Endodermal cell (in vitro differentiated cells): Measurements from ENCODE around the gene CTIF. TPM values are rescaled to one million over a fixed set of nuclear protein-coding genes. Genes with fewer than 3 reads are reported as not detected.

ENCODE experiments used
- DNase-seq: peaks from one replicate; pipeline ENCODE4 v3.0.0-alpha.2; 2017
- H3K27ac ChIP-seq: 2 replicates; pipeline ENCODE4 v1.5.1; 2013; ENCODE audit warnings: mild to moderate bottlenecking, low read depth, low read length, moderate library complexity
- H3K27me3 ChIP-seq: 2 replicates; pipeline ENCODE4 v1.6.1; 2013; ENCODE audit warnings: mild to moderate bottlenecking, low read length, moderate library complexity; ENCODE audit not compliant: insufficient read depth, control insufficient read depth, poor library complexity, severe bottlenecking
- H3K36me3 ChIP-seq: 2 replicates; pipeline ENCODE4 v1.7.0; 2013; ENCODE audit warnings: mild to moderate bottlenecking, low read length, moderate library complexity; ENCODE audit not compliant: control insufficient read depth, insufficient read depth
- H3K4me1 ChIP-seq: one replicate; pipeline ENCODE4 v1.7.0; 2013; ENCODE audit warnings: low read length; ENCODE audit not compliant: control insufficient read depth, insufficient read depth
- H3K4me3 ChIP-seq: 2 replicates; pipeline ENCODE4 v1.5.1; 2013; ENCODE audit warnings: mild to moderate bottlenecking, low read length, moderate library complexity
- H3K9ac ChIP-seq: 2 replicates; pipeline ENCODE4 v1.6.1; 2013; ENCODE audit warnings: mild to moderate bottlenecking, low read length, moderate library complexity; ENCODE audit not compliant: poor library complexity, severe bottlenecking; ENCODE audit errors: extremely low read depth
- H3K9me3 ChIP-seq: 2 replicates; pipeline ENCODE4 v1.6.1; 2013; ENCODE audit warnings: mild to moderate bottlenecking, low read length, moderate library complexity; ENCODE audit not compliant: control insufficient read depth
- H3K27ac Mint-ChIP-seq: 2 replicates; pipeline ENCODE4 v1.8.0; 2020; ENCODE audit warnings: mixed read lengths
- H3K27me3 Mint-ChIP-seq: 2 replicates; pipeline ENCODE4 v1.8.0; 2021; ENCODE audit warnings: mild to moderate bottlenecking, mixed read lengths; ENCODE audit not compliant: insufficient read depth
- H3K36me3 Mint-ChIP-seq: 2 replicates; pipeline ENCODE4 v1.8.0; 2020; ENCODE audit warnings: low read depth, mixed read lengths
- H3K4me1 Mint-ChIP-seq: 2 replicates; pipeline ENCODE4 v1.8.0; 2020; ENCODE audit warnings: mixed read lengths
- H3K4me3 Mint-ChIP-seq: 2 replicates; pipeline ENCODE4 v1.8.0; 2020; ENCODE audit warnings: mild to moderate bottlenecking, moderate library complexity, mixed read lengths
- H3K9me3 Mint-ChIP-seq: 2 replicates; pipeline ENCODE4 v1.8.0; 2020; ENCODE audit warnings: mild to moderate bottlenecking, mixed read lengths
- CTCF ChIP-seq: fragments of 200-600 bp; sonication (generic); conservative IDR thresholded peaks from 2 replicates; pipeline ENCODE4 v1.5.0; 2021; ENCODE audit warnings: antibody characterized with exemption, mild to moderate bottlenecking
- WGBS, 2 experiments: methylation state at CpG; one replicate each; pipeline versions ENCODE4 v1.1.5 to v1.1.7; 2013; ENCODE audit warnings: missing lambda C conversion rate in 2 of 2, mixed read lengths in 1 of 2; ENCODE audit not compliant: insufficient coverage in 1 of 2, insufficient read length in 1 of 2; 5-methylcytosine and 5-hydroxymethylcytosine counted together
- total RNA-seq, 2 donors: library from RNA; stranded (reverse); fragmentation: NEBNext Ultra II Directional in 1 of 2; extraction: Animal tissue kit (Norgen Biotek cat#: 25700) in 1 of 2; gene quantifications; 2 replicates in 1 of 2; 3 replicates in 1 of 2; pipeline ENCODE4 v1.2.1, GENCODE V29; 2021

Gene CTIF
- total RNA-seq, 2 donors from 2014 or later, result 33.8 to 41.6 TPM

GRCh38 chr18:48543228-48543627 is 4.4 kb downstream of the CTIF start:
- peaks cover 29% of the 10 kb centered on the region for H3K4me1 ChIP-seq
- H3K4me3 ChIP-seq, result no peak overlapping the region
- no peaks in the 10 kb centered on the region for H3K9me3 ChIP-seq
- no peaks in the 10 kb centered on the region for H3K27me3 ChIP-seq
- H3K9me3 Mint-ChIP-seq, result no peaks in the 10 kb centered on the region
- H3K9ac ChIP-seq, result no peak overlapping the region
- peaks cover 5% of the 10 kb centered on the region for H3K36me3 ChIP-seq
- H3K27ac Mint-ChIP-seq, result peak overlapping the region; percentile 86
- H3K27me3 Mint-ChIP-seq, result no peaks in the 10 kb centered on the region
- peaks cover 62% of the 10 kb centered on the region for H3K4me1 Mint-ChIP-seq
- DNase-seq, result peak; percentile 94
- no peak for TF ChIP-seq CTCF
- no peak overlapping the region for H3K27ac ChIP-seq
- H3K36me3 Mint-ChIP-seq, result no peaks in the 10 kb centered on the region
- WGBS, 2 experiments, result 15 to 21% methylated on average over 4 to 8 of the region's 8 CpGs
- H3K4me3 Mint-ChIP-seq, result no peak overlapping the region

GRCh38 chr18:48544116-48544515 is 5.3 kb downstream of the CTIF start:
- Mint-ChIP-seq H3K4me3 (no peak overlapping the region), H3K36me3 (peaks cover 5% of the 10 kb centered on the region), H3K27me3 (no peaks in the 10 kb centered on the region), H3K27ac (no peak overlapping the region), H3K4me1 (peaks cover 71% of the 10 kb centered on the region), H3K9me3 (no peaks in the 10 kb centered on the region)
- Histone ChIP-seq H3K36me3 (peaks cover 10% of the 10 kb centered on the region), H3K9ac (no peak overlapping the region), H3K4me1 (peaks cover 34% of the 10 kb centered on the region), H3K9me3 (no peaks in the 10 kb centered on the region), H3K4me3 (no peak overlapping the region), H3K27ac (no peak overlapping the region), H3K27me3 (no peaks in the 10 kb centered on the region)
- WGBS, 2 experiments, result 94 to 99% methylated on average over 2 to 3 of the region's 3 CpGs
- TF ChIP-seq CTCF, result no peak
- DNase-seq, result no peak

GRCh38 chr18:48544661-48545415 is 6.0 kb downstream of the CTIF start:
- Mint-ChIP-seq H3K4me3 (no peak overlapping the region), H3K27me3 (no peaks in the 10 kb centered on the region)

More at GRCh38 chr18:48544661-48545415, 6.0 kb downstream of the CTIF start:
- H3K4me1 ChIP-seq, result peaks cover 34% of the 10 kb centered on the region
- H3K27me3 ChIP-seq, result no peaks in the 10 kb centered on the region
- no peak for TF ChIP-seq CTCF
- Mint-ChIP-seq H3K4me1 (peaks cover 73% of the 10 kb centered on the region), H3K9me3 (no peaks in the 10 kb centered on the region), H3K36me3 (peaks cover 7% of the 10 kb centered on the region), H3K27ac (peak overlapping the region; percentile 92)
- no peaks in the 10 kb centered on the region for H3K9me3 ChIP-seq
- peaks cover 10% of the 10 kb centered on the region for H3K36me3 ChIP-seq
- no peak for DNase-seq
- no peak overlapping the region for H3K4me3 ChIP-seq
- WGBS, 2 experiments, result 95 to 96% methylated on average over 14 to 16 of the region's 16 CpGs
- peak overlapping the region; percentile 63 for H3K27ac ChIP-seq
- H3K9ac ChIP-seq, result no peak overlapping the region
